ENCODE data around the gene SLCO3A1. TPM values are rescaled to one million over a fixed set of nuclear protein-coding genes. Genes with fewer than 3 reads are reported as not detected.

SLCO3A1 gene
- total RNA-seq, 2 experiments from 2014 or later, result 4.2 to 4.8 TPM

DNA sequence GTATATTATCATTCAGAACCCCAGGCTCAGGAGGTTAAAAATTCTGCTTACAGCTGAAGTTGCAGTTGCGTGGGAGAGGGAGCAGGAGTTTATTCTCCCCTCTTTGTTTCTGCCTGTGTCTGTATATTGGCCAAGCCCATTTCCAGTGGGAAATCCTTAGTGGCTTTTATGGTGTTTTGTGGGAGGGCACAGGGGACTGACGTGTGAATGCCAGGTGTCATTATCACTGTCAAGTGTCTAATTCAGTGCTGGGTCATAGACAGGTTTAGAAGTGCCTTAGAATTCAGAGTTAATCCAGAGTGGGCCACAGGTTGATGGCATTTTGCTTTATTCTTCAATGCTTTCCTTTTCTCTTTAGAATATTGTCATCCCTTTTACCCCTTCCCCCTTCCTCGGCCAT, 33.4 kb downstream of the SLCO3A1 start:
- ChIA-PET POLR2A (interaction anchor here (0.6 to 1.0 kb wide), 3 partner anchors 22 to 548 kb away, joined by 3 read pairs; no protein-coding TSS in a partner anchor), CTCF (interaction anchor here (0.8 to 2.2 kb wide), 3 partner anchors 15 to 196 kb away, joined by 3 to 11 read pairs (median 4); no protein-coding TSS in a partner anchor)
- H3K27ac Mint-ChIP-seq, result no peak overlapping the region
- no peak for ATAC-seq
- no peak overlapping the region for H3K4me3 Mint-ChIP-seq
- TF ChIP-seq, protein P1, sequence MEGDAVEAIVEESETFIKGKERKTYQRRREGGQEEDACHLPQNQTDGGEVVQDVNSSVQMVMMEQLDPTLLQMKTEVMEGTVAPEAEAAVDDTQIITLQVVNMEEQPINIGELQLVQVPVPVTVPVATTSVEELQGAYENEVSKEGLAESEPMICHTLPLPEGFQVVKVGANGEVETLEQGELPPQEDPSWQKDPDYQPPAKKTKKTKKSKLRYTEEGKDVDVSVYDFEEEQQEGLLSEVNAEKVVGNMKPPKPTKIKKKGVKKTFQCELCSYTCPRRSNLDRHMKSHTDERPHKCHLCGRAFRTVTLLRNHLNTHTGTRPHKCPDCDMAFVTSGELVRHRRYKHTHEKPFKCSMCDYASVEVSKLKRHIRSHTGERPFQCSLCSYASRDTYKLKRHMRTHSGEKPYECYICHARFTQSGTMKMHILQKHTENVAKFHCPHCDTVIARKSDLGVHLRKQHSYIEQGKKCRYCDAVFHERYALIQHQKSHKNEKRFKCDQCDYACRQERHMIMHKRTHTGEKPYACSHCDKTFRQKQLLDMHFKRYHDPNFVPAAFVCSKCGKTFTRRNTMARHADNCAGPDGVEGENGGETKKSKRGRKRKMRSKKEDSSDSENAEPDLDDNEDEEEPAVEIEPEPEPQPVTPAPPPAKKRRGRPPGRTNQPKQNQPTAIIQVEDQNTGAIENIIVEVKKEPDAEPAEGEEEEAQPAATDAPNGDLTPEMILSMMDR (IDR thresholded peaks at IDR 0.05), result no peak
- DNase-seq, result no peak
- no peaks in the 10 kb centered on the region for H3K36me3 Mint-ChIP-seq (ENCODE audit: low read depth)
- H3K4me1 Mint-ChIP-seq (ENCODE audit: low read depth), result peaks cover 14% of the 10 kb centered on the region
- H3K9me3 Mint-ChIP-seq, result no peaks in the 10 kb centered on the region
- intact Hi-C loops (cut with micrococcal nuclease), result no loop called here
- no peaks in the 10 kb centered on the region for H3K27me3 Mint-ChIP-seq

DNA sequence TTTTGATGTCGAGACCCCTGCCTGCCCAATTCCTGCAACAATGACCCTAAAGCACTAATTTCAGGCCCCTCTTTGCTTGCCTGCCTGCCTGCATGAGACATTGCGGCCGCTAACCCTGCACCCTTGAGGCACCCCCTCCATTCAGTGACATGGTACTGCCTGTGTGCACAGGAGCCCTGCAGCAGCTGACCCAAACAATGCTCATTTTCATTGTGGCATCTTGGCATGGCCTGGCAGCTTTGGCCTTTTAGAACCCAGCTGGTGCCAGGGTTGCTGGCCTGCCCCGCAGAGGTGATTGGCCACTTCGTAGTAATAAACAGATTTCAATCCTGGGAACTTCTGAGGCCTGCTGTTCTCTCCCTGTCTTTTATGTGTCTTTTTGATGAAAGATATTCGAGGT, 33.8 kb downstream of the SLCO3A1 start:
- TF ChIP-seq, protein P1 (IDR thresholded peaks at IDR 0.05), result no peak
- ChIA-PET POLR2A (interaction anchor here (0.6 to 1.0 kb wide), 3 partner anchors 21 to 548 kb away, joined by 3 read pairs; no protein-coding TSS in a partner anchor), CTCF (interaction anchor here (1.0 to 2.2 kb wide), 2 partner anchors 33 to 191 kb away, joined by 3 to 11 read pairs; partner anchors contain the start of gene SLCO3A1)
- Mint-ChIP-seq H3K27me3 (no peaks in the 10 kb centered on the region), H3K27ac (no peak overlapping the region), H3K36me3 (ENCODE audit: low read depth) (peaks cover 3% of the 10 kb centered on the region), H3K4me1 (ENCODE audit: low read depth) (peaks cover 14% of the 10 kb centered on the region), H3K4me3 (no peak overlapping the region), H3K9me3 (no peaks in the 10 kb centered on the region)
- intact Hi-C loops (cut with micrococcal nuclease), result no loop called here
- ATAC-seq (no peak), DNase-seq (no peak)

GRCh38 chr15:91887921-91888373, 34.4 kb downstream of the SLCO3A1 start:
- intact Hi-C loops (cut with micrococcal nuclease), result no loop called here
- Mint-ChIP-seq H3K27me3 (no peaks in the 10 kb centered on the region), H3K4me3 (no peak overlapping the region), H3K4me1 (ENCODE audit: low read depth) (peaks cover 14% of the 10 kb centered on the region), H3K9me3 (no peaks in the 10 kb centered on the region), H3K36me3 (ENCODE audit: low read depth) (peaks cover 5% of the 10 kb centered on the region), H3K27ac (no peak overlapping the region)
- ChIA-PET POLR2A (no interaction called here), CTCF (interaction anchor here (1.0 kb wide), 1 partner anchor 34 kb away, joined by 3 read pairs; the partner anchor contains the start of gene SLCO3A1)
- ATAC-seq (no peak), DNase-seq (no peak)
- TF ChIP-seq, protein P1 (IDR thresholded peaks at IDR 0.05), result no peak

- TF ChIP-seq, protein P1 (IDR thresholded peaks at IDR 0.05), result no peak
Observed at GRCh38 chr15:91889111-91889815, 35.8 kb downstream of the SLCO3A1 start.

DNA sequence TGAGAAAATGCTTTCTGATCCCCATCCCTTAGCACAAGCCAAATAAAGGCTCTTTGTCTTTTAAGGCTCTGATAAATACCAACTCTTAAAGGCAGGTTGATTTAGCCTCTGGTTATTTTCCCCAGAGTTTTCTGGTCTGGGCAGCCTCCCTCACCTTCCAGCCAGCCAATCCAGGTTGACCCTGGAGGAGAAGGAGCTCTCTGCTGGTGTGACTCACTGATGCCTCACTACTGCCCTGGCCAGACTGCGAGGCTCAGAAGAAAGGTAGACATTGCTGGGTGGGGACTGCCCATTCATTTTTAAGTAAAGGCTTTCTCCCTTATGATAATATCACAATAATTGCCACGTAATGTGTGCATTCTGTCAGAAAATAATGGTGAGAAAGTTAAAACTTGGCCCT, 37.1 kb downstream of the SLCO3A1 start:
- H3K4me1 Mint-ChIP-seq (ENCODE audit: low read depth), result peaks cover 13% of the 10 kb centered on the region
- ChIA-PET CTCF (no interaction called here), POLR2A (no interaction called here)
- TF ChIP-seq, protein P1 (IDR thresholded peaks at IDR 0.05), result no peak
- H3K27me3 Mint-ChIP-seq, result no peaks in the 10 kb centered on the region
- intact Hi-C loops (cut with micrococcal nuclease), result no loop called here
- H3K9me3 Mint-ChIP-seq, result no peaks in the 10 kb centered on the region
- H3K27ac Mint-ChIP-seq, result no peak overlapping the region
- no peak for DNase-seq
- ATAC-seq, result no peak
- peaks cover 5% of the 10 kb centered on the region for H3K36me3 Mint-ChIP-seq (ENCODE audit: low read depth)
- no peak overlapping the region for H3K4me3 Mint-ChIP-seq

More at GRCh38 chr15:91889111-91889815, 35.8 kb downstream of the SLCO3A1 start:
- peaks cover 5% of the 10 kb centered on the region for H3K36me3 Mint-ChIP-seq (ENCODE audit: low read depth)
- ChIA-PET CTCF (no interaction called here), POLR2A (no interaction called here)
- no peak overlapping the region for H3K4me3 Mint-ChIP-seq
- intact Hi-C loops (cut with micrococcal nuclease), result no loop called here
- DNase-seq (no peak), ATAC-seq (no peak)
- H3K9me3 Mint-ChIP-seq, result no peaks in the 10 kb centered on the region
- H3K4me1 Mint-ChIP-seq (ENCODE audit: low read depth), result peaks cover 14% of the 10 kb centered on the region
- H3K27ac Mint-ChIP-seq, result no peak overlapping the region
- H3K27me3 Mint-ChIP-seq, result no peaks in the 10 kb centered on the region

Data from activated CD8-positive, alpha-beta T cell treated with anti-CD3 and anti-CD28 coated beads for 36 hours (primary cell).